ENCODE results near the gene BBS1. TPM values are rescaled to one million over a fixed set of nuclear protein-coding genes. Genes with fewer than 3 reads are reported as not detected.

The BBS1 gene
- total RNA-seq, 1 experiment from 2014 or later, result 29.8 TPM

- no peak overlapping the region for H3K4me3 ChIP-seq (replicated peaks in 1 of 2; ENCODE audit: low read depth in 1 of 2, low read length in 2 of 2)
- no peak for DNase-seq (ENCODE audit: low read depth, low spot score)
- no peak overlapping the region for H3K27ac ChIP-seq (ENCODE audit: low read depth, low read length)
- H3K27me3 ChIP-seq (ENCODE audit: insufficient read depth, low read length), result peaks cover 3% of the 10 kb centered on the region; the same call in 1 of the 2 replicates
- H2AFZ ChIP-seq (ENCODE audit: low read depth, low read length, poor library complexity, severe bottlenecking), result no peak overlapping the region
- H3K4me1 ChIP-seq (ENCODE audit: control insufficient read depth in 1 of 2, insufficient read depth in 2 of 2, low read length in 2 of 2), result no peaks in the 10 kb centered on the region
- BruUV-seq (replicated peaks), result no TSS peak
- ChIA-PET CTCF (no interaction called here), RAD21 (ENCODE audit: low non-redundant PET in 1 of 2, low total read pairs in 2 of 2, uncharacterized antibody in 2 of 2, unreplicated experiment in 2 of 2) (no interaction called here), POLR2A (no interaction called here)
- H3K9me2 ChIP-seq (ENCODE audit: insufficient read depth), result no peaks in the 10 kb centered on the region
- no peaks in the 10 kb centered on the region for H3K9me3 ChIP-seq (ENCODE audit: control insufficient read depth in 1 of 2, insufficient read depth in 1 of 2, low read depth in 1 of 2, low read length in 2 of 2)
- no peak overlapping the region for H3K4me2 ChIP-seq (ENCODE audit: low read length)
- H3K36me3 ChIP-seq (ENCODE audit: control insufficient read depth in 1 of 2, insufficient read depth in 2 of 2, low read length in 2 of 2), result no peaks in the 10 kb centered on the region
- intact Hi-C loops (cut with micrococcal nuclease), result no loop called here
- TF ChIP-seq POLR2AphosphoS5 (IDR thresholded peaks at IDR 0.05; ENCODE audit: low read depth, low read length) (no peak), EZH2phosphoT487 (IDR thresholded peaks at IDR 0.05; ENCODE audit: borderline replicate concordance) (no peak), ZNF274 (IDR thresholded peaks at IDR 0.05; ENCODE audit: low read depth, low read length) (no peak), ELF1 (IDR thresholded peaks at IDR 0.05; ENCODE audit: borderline replicate concordance, low read depth) (no peak), SIN3A (IDR thresholded peaks at IDR 0.05; ENCODE audit: low read depth) (no peak), REST (IDR thresholded peaks at IDR 0.05; ENCODE audit: low read depth) (no peak)
- no peaks in the 10 kb centered on the region for H3K79me2 ChIP-seq (ENCODE audit: insufficient read depth, low read length)
- H3K9ac ChIP-seq (ENCODE audit: low read length), result no peak overlapping the region
- no peaks in the 10 kb centered on the region for H4K20me1 ChIP-seq (ENCODE audit: insufficient read depth)
- no peak for ATAC-seq
Measured at GRCh38 chr11:66566221-66566620, 55.8 kb downstream of the BBS1 start.

DNA sequence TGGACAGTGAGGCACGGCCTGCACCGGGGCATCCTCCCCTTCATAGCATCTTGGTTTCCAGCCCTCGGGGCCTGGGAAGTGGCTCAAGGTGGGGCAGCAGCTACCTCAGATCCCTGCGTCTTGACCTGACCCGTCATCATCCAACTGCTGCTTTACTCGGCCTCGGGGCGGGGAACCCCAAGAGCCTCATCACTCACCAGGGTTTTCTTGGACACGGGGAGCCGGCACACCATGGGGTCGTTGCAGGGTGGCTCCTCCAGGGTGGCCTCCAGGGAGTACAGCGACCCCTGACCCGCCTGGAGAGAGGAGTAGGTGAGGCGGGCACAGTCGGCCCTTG, 57.3 kb downstream of the BBS1 start:
- ATAC-seq (no peak), DNase-seq (ENCODE audit: low read depth, low spot score) (no peak)
- TF ChIP-seq TCF7L2 (IDR thresholded peaks at IDR 0.05; ENCODE audit: borderline replicate concordance, extremely low read depth, insufficient read depth, insufficient read length) (no peak), ELF1 (IDR thresholded peaks at IDR 0.05; ENCODE audit: borderline replicate concordance, low read depth) (no peak), POLR2A (IDR thresholded peaks at IDR 0.05; ENCODE audit: borderline replicate concordance, extremely low read depth, insufficient read depth, insufficient read length) (no peak), SRF (IDR thresholded peaks at IDR 0.05; ENCODE audit: low read depth) (no peak), EZH2 (IDR thresholded peaks at IDR 0.05) (no peak)
- intact Hi-C loops (cut with micrococcal nuclease), result no loop called here
- CTCF ChIA-PET, result no interaction called here
- H3K4me2 ChIP-seq (ENCODE audit: low read length), result no peak overlapping the region
- POLR2A ChIA-PET, result no interaction called here
- RAD21 ChIA-PET (ENCODE audit: low non-redundant PET in 1 of 2, low total read pairs in 2 of 2, uncharacterized antibody in 2 of 2, unreplicated experiment in 2 of 2), result no interaction called here
- no peak overlapping the region for H3K9ac ChIP-seq (ENCODE audit: low read length)
- no peaks in the 10 kb centered on the region for H4K20me1 ChIP-seq (ENCODE audit: insufficient read depth)
- no peaks in the 10 kb centered on the region for H3K9me2 ChIP-seq (ENCODE audit: insufficient read depth)
- H3K4me3 ChIP-seq (replicated peaks in 1 of 2; ENCODE audit: low read depth in 1 of 2, low read length in 2 of 2), result no peak overlapping the region
- H3K79me2 ChIP-seq (ENCODE audit: insufficient read depth, low read length), result no peaks in the 10 kb centered on the region
- no peak overlapping the region for H2AFZ ChIP-seq (ENCODE audit: low read depth, low read length, poor library complexity, severe bottlenecking)
- no TSS peak for BruUV-seq (replicated peaks)
- H3K27me3 ChIP-seq (ENCODE audit: insufficient read depth, low read length), result peaks cover 3% of the 10 kb centered on the region; the same call in 1 of the 2 replicates
- H3K27ac ChIP-seq (ENCODE audit: low read depth, low read length), result no peak overlapping the region
- no peaks in the 10 kb centered on the region for H3K4me1 ChIP-seq (ENCODE audit: control insufficient read depth in 1 of 2, insufficient read depth in 2 of 2, low read length in 2 of 2)
- no peaks in the 10 kb centered on the region for H3K36me3 ChIP-seq (ENCODE audit: control insufficient read depth in 1 of 2, insufficient read depth in 2 of 2, low read length in 2 of 2)
- H3K9me3 ChIP-seq (ENCODE audit: control insufficient read depth in 1 of 2, insufficient read depth in 1 of 2, low read depth in 1 of 2, low read length in 2 of 2), result no peaks in the 10 kb centered on the region
